Measurements from ENCODE around the gene MYB. TPM values are rescaled to one million over a fixed set of nuclear protein-coding genes. Genes with fewer than 3 reads are reported as not detected.

Gene MYB
- polyA plus RNA-seq, 1 experiment = 0.06 TPM

DNA sequence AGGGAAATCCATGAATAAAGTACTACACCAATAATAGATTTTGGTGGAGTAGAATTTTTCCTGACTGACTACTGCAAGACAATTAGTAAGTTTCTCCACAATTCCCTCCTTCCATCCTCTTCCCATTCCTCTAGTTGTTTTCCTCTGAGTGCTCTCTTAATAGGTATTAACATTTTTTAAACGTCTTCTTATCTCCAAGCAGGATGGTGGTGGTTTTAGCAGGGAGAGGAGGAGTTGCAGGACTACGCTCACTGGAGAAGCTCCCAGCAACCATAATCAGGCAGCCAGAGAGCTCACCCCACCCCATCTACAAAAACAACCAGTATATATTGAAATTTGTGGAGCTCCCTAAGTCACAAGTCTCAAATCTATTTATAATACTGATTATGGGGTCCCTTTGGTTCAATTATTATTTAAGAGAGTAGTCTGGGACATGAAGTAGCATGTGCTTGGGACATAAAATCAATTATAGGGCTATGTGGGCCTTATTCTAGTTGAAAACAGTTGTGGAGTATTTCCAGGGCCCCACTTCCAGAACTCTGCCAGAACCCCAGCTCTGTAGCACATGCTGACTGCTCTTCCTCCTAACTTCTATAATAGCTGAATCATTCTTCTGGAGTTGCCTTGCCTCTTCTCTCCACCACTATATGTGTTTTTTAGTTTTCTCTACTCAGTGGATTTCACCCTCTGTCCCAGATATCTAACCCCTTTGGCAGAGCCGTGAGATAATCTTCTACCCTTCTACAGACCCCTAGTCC is 49.8 kb downstream of the MYB start:
- TF ChIP-seq, protein P1, sequence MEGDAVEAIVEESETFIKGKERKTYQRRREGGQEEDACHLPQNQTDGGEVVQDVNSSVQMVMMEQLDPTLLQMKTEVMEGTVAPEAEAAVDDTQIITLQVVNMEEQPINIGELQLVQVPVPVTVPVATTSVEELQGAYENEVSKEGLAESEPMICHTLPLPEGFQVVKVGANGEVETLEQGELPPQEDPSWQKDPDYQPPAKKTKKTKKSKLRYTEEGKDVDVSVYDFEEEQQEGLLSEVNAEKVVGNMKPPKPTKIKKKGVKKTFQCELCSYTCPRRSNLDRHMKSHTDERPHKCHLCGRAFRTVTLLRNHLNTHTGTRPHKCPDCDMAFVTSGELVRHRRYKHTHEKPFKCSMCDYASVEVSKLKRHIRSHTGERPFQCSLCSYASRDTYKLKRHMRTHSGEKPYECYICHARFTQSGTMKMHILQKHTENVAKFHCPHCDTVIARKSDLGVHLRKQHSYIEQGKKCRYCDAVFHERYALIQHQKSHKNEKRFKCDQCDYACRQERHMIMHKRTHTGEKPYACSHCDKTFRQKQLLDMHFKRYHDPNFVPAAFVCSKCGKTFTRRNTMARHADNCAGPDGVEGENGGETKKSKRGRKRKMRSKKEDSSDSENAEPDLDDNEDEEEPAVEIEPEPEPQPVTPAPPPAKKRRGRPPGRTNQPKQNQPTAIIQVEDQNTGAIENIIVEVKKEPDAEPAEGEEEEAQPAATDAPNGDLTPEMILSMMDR (IDR thresholded peaks at IDR 0.05; ENCODE audit: insufficient read depth, low read depth, low read length) = no peak
- Histone ChIP-seq H3K36me3 (ENCODE audit: control insufficient read depth, insufficient read depth, low read length) (no peaks in the 10 kb centered on the region), H3K27me3 (ENCODE audit: control insufficient read depth, insufficient read depth, low read length) (0 out of 2 replicates have a peak, but pooled peaks cover 2% of the 10 kb centered on the region), H3K4me3 (ENCODE audit: low read depth, low read length) (no peak overlapping the region)
- POLR2A ChIA-PET = no interaction called here
- CTCF ChIA-PET = interaction anchor here (1.1 kb wide), 1 partner anchor 13 kb away, joined by 4 read pairs; no protein-coding TSS in a partner anchor
- DNase-seq (ENCODE audit: low read depth) = no peak

DNA sequence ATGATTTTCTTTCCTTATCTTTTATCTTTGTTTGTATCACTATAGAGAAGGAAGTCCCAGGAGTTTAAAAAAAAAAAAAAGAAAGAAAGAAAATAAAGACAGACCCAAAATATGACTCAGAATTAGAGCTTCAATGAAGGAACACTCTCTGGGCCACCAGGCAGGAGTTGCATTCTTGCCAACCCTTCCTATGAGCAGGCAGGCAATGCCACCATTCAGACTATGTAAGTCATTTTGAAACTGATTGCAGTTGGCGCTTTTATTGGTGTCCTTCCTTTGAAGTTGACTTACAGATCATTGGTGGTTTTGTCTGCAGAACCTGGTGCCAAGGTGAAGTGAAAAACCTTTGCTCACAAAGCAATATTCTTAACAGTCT is 50.3 kb downstream of the MYB start:
- POLR2A ChIA-PET = no interaction called here
- TF ChIP-seq, protein P1 (IDR thresholded peaks at IDR 0.05; ENCODE audit: insufficient read depth, low read depth, low read length) = no peak
- no peaks in the 10 kb centered on the region for H3K36me3 ChIP-seq (ENCODE audit: control insufficient read depth, insufficient read depth, low read length)
- H3K4me3 ChIP-seq (ENCODE audit: low read depth, low read length) = no peak overlapping the region
- no peak for DNase-seq (ENCODE audit: low read depth)
- H3K27me3 ChIP-seq (ENCODE audit: control insufficient read depth, insufficient read depth, low read length) = 0 out of 2 replicates have a peak, but pooled peaks cover 2% of the 10 kb centered on the region
- CTCF ChIA-PET = no interaction called here

DNA sequence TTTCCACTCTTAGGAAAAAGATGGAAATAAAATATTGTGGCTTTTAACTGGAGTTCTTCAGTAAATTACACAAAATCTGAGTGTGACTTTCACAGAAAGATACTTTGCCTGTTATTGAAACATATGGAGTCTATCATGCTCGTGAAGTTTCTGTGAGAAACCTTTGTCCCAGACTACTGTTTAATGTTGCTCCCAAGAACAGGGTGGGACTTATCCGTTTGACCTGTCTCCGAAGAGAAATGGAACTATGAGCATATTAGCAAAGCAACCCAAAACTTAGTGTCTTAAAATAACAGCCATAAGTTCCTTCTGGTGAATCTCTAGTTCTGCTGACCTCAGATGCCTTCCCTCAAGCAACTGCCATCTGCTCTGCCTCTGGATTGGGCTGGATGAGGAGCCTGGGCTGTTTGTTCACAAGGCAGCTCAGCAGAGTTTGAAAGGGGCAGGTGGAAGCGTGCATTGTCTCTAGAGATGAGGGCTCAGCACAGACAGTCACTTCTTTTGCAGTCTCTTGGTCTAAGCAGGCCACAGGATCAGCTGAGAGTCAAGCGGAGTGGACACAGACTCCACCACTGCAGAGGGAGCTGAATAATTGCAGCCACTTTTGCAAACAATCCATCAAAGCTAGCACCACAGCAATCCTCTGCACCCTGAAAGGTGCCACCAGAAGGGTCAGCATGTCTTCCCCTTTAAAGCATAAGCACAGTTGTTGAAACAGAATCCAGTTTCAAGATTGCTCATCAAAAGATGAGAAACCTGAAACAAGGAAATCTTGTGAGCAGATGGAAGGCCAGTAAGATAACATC is 52.8 kb downstream of the MYB start:
- Histone ChIP-seq H3K4me3 (ENCODE audit: low read depth, low read length) (no peak overlapping the region), H3K36me3 (ENCODE audit: control insufficient read depth, insufficient read depth, low read length) (no peaks in the 10 kb centered on the region), H3K27me3 (ENCODE audit: control insufficient read depth, insufficient read depth, low read length) (0 out of 2 replicates have a peak, but pooled peaks cover 2% of the 10 kb centered on the region)
- TF ChIP-seq, protein P1 (IDR thresholded peaks at IDR 0.05; ENCODE audit: insufficient read depth, low read depth, low read length) = no peak
- no peak for DNase-seq (ENCODE audit: low read depth)
- POLR2A ChIA-PET = no interaction called here
- CTCF ChIA-PET = no interaction called here

DNA sequence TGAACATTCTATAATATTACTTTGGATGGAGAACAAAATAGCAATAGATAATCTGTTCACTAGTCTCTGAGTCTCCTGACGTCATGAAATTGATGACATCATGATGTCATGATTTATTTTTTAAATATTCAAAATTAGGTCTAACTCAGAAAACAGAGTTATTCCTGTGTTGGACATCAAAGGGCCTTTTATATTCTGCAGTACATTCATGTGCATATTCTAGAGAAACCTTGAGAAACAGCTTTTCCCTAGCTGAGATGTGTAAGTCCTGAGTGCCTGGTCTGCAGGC is 53.3 kb downstream of the MYB start:
- 0 out of 2 replicates have a peak, but pooled peaks cover 2% of the 10 kb centered on the region for H3K27me3 ChIP-seq (ENCODE audit: control insufficient read depth, insufficient read depth, low read length)
- TF ChIP-seq, protein P1 (IDR thresholded peaks at IDR 0.05; ENCODE audit: insufficient read depth, low read depth, low read length) = no peak
- no peaks in the 10 kb centered on the region for H3K36me3 ChIP-seq (ENCODE audit: control insufficient read depth, insufficient read depth, low read length)
- no peak overlapping the region for H3K4me3 ChIP-seq (ENCODE audit: low read depth, low read length)
- ChIA-PET POLR2A (no interaction called here), CTCF (no interaction called here)
- no peak for DNase-seq (ENCODE audit: low read depth)

DNA sequence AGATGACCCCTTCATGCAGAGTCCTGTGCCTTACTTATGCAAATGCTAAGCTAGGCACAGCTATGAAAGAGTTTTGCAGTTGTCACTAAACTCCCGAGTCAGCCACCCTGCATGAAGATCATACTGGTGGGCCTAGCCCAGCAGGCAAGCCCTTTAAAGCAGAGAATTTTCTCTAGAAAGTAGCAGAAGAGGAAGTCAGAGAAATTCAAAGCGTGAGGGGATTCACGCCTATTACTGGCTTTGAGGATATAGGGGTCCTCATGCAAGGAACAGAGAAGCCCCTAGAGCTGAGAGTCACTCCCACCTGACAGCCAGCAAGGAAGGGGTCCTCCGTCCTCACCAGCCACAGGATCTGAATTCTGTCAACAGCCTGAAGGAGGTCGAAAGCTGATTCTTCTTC is 54.6 kb downstream of the MYB start:
- 0 out of 2 replicates have a peak, but pooled peaks cover 2% of the 10 kb centered on the region for H3K27me3 ChIP-seq (ENCODE audit: control insufficient read depth, insufficient read depth, low read length)
- TF ChIP-seq, protein P1 (IDR thresholded peaks at IDR 0.05; ENCODE audit: insufficient read depth, low read depth, low read length) = no peak
- ChIA-PET POLR2A (no interaction called here), CTCF (no interaction called here)
- no peak for DNase-seq (ENCODE audit: low read depth)
- H3K36me3 ChIP-seq (ENCODE audit: control insufficient read depth, insufficient read depth, low read length) = no peaks in the 10 kb centered on the region
- no peak overlapping the region for H3K4me3 ChIP-seq (ENCODE audit: low read depth, low read length)

Measured in BJ (cell line).